GM19463 (cell line): ENCODE results near the gene FLT3LG.
"Not testable (repeated sequence)": the region's sequence is repeated elsewhere in the genome, so short reads cannot be mapped to it uniquely, and the experiment has no call there.

Source experiments
- ATAC-seq: cut with Tn5 transposase; IDR thresholded peaks from one replicate; pipeline ENCODE4 v1.9.1; 2021; ENCODE audit warnings: mild to moderate bottlenecking, moderate library complexity; ENCODE audit not compliant: unreplicated experiment

The FLT3LG gene

DNA sequence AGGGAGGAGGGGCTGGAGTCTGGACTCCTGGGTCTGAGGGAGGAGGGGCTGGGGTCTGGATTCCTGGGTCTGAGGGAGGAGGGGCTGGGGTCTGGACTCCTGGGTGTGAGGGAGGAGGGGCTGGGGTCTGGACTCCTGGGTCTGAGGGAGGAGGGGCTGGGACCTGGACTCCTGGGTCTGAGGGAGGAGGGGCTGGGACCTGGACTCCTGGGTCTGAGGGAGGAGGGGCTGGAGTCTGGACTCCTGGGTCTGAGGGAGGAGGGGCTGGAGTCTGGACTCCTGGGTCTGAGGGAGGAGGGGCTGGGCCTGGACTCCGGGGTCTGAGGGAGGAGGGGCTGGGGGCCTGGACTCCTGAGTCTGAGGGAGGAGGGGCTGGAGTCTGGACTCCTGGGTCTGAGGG is 12.9 kb upstream of the FLT3LG start:
- ATAC-seq, result not testable (repeated sequence)

DNA sequence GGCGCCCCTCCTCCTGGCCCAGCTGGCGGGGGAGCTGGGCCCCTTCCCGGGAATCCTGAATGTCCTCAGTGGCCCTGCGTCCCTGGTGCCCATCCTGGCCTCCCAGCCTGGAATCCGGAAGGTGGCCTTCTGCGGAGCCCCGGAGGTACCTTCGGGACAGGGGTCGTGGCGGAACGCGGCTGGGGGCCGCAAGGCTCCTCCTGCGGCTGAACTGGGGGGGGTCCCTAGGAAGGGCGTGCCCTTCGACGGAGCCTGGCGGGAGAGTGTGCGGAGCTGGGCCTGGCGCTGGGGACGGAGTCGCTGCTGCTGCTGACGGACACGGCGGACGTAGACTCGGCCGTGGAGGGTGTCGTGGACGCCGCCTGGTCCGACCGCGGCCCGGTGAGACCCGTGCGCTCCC is 12.4 kb upstream of the FLT3LG start:
- no peak for ATAC-seq

DNA sequence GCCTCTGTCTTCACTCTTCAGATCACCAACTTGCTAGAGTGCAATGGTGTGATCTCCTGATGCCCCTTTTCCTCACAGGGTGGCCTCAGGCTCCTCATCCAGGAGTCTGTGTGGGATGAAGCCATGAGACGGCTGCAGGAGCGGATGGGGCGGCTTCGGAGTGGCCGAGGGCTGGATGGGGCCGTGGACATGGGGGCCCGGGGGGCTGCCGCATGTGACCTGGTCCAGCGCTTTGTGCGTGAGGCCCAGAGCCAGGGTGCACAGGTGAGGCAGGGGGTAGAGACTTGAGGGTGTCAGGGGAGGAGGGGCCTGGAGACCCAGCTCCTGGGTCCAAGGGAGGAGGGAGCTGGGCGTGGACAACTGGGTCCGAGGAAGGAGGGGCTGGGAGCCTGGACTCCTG is 11.5 kb upstream of the FLT3LG start:
- ATAC-seq, result no peak

DNA sequence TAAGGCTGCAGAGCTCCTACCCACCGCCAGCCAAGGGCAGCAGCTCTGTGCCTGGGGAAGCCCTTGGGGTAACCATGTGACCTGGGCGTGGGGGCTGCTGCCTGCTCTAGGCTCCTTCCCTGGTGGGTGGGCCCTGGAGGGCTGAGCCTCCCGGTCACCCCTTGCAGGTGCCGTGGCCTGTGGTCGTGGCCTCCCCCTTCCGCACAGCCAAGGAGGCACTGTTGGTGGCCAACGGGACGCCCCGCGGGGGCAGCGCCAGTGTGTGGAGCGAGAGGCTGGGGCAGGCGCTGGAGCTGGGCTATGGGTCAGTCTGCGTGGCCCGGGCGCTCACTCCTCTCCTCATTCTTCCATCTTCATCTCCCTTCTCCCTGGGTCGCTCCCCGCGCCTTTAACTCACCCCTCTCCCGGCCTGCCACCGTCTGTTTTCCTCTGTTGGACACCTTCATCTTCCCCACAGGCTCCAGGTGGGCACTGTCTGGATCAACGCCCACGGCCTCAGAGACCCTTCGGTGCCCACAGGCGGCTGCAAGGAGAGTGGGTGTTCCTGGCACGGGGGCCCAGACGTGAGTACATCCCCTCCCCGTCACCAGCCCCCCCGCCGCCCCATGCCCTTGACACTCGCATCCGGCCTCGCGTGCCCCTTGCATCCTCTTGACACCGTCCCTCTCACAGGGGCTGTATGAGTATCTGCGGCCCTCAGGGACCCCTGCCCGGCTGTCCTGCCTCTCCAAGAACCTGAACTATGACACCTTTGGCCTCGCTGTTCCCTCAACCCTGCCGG is 9.9 kb upstream of the FLT3LG start:
- no peak for ATAC-seq

DNA sequence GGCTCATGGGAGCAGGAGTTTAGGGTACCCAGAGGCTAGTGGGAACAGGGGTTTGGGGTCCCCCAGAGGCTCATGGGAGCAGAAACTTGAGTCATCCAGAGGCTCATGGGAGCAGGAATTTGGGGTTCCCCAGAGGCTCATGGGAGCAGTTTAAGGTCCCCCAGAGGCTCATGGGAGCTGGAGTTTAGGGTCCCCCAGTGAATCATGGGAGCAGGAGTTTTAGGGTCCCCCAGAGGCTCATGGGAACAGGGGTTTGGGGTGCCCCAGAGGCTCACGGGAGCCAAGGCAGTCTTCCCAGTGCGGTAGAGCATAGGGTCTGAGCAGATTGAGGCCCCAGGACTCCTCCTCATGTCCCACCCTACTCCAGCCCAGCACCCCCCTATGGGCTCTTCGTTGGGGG is 8.6 kb upstream of the FLT3LG start:
- no peak for ATAC-seq

DNA sequence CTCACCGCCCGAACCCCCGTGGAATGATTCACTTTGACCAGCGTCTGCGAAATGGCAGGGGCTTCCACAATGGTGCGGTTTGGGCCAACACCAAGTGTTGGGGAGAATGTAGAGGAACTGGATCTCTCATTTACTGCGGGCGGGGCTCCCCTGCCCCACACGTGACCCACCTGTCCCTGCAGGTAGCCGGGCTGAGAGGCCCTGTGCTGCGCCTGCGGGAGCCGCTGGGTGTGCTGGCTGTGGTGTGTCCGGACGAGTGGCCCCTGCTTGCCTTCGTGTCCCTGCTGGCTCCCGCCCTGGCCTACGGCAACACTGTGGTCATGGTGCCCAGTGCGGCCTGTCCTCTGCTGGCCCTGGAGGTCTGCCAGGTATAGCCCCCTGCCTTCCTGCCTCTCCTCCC is 5.8 kb upstream of the FLT3LG start:
- no peak for ATAC-seq

DNA sequence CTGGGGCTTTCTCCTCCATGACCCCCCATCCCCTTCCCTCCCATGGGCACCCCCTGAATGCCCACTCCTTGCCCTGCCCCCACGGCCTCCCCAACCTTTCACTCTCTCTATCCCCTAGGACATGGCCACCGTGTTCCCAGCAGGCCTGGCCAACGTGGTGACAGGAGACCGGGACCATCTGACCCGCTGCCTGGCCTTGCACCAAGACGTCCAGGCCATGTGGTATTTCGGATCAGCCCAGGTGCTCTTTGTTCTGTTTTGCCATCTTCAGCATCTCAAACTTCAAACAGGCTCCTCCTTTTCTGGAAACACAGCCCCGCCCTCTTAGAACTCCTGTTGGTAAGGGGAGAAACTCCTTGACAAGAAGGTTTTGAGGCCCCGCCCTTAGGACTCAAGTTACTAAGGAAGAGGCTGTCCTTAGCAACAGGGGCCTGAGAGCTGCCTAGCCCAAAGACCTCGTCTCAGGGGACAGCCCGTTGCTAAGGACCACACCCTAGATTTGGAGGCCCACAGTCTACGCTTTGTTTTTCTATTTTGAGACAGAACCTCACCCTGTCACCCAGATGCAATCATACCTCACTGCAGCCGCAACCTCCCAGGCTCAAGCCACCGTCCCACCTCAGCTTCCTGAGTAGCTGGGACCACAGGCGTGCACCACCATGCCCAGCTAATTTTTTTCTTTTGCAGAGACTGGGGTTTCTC is 5.1 kb upstream of the FLT3LG start:
- no peak for ATAC-seq

DNA sequence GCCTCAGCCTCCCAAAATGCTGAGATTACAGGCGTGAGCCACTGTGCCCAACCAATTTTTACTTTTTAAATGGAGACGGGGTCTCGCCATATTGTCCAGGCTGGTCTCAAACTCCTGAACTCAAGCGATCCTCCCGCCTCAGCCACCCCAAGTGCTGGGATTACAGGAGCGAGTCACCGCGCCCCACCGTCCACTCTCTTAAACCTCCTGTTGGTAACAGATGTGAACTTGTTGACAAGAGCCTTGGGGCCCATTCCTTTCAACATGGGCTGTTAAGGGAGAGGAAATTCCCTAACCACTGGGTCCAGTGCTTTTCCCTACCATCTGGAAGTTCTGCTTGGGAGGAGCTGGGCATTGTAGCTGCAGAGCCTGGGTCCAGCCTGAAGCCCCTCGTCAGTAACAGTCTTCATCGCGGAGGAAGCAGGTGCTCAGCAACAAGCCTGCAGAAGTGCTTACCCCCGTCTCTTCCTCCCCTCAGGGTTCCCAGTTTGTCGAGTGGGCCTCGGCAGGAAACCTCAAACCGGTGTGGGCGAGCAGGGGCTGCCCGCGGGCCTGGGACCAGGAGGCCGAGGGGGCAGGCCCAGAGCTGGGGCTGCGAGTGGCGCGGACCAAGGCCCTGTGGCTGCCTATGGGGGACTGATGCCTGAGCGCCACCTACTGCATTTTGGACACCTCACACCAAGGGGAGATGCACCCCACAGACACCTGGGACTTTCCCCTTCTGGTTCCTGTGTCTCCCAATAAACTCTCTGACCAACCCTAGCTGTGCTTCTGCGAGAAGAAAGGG is 4.0 kb upstream of the FLT3LG start:
- peak; percentile 31 for ATAC-seq

DNA sequence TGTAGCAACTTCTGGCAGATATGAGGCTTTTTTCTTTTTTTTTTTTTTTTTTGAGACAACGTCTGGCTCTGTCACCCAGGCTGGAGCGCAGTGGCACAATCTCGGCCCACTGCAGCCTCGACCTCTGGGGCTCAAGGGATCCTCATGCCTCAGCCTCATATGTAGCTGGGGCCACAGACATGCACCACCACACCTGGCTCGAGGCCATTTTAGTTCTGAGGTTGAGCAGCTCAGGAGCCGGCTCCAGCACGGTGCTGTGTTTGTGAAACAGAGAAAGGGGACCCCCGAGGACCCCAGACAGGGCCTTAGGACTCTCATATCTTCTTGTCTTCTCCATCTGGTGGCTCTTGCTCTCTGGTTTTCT is 3.4 kb upstream of the FLT3LG start:
- ATAC-seq, result no peak

DNA sequence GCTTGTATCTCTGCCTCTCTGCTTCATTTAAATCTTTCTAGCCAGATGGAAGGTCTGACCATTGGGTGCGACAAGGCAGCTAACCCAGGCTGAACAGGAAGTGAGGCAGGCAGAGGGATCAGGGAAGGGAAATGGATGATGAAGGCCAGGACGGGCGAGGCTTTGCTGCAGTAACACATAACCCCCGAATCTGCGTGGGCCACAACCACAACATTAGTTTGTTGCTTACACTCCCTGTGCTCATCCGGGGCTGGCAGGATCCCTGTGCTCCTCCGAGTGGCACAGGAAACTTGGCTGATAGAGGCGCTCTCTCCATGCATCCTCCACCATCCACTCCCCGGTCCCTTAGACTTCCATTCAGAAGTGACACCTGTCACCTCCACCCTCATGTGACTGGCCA is 1.1 kb upstream of the FLT3LG start:
- no peak for ATAC-seq

DNA sequence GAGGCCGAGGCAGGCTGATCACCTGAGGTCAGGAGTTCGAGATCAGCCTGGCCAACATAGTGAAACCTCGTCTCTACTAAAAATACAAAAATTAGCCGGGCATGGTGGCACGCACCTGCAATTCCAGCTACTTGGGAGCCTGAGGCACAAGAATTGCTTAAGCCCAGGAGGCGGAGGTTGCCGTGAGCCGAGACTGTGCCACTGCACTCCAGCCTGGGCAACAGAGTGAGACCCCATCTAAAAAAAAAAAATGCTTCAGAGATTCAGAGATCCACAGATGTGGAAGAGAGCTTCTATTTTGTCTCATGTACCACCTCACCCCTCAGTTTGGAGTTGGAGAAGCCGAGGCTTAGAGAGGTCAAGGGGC is 531 bp upstream of the FLT3LG start:
- not testable (repeated sequence) for ATAC-seq

DNA sequence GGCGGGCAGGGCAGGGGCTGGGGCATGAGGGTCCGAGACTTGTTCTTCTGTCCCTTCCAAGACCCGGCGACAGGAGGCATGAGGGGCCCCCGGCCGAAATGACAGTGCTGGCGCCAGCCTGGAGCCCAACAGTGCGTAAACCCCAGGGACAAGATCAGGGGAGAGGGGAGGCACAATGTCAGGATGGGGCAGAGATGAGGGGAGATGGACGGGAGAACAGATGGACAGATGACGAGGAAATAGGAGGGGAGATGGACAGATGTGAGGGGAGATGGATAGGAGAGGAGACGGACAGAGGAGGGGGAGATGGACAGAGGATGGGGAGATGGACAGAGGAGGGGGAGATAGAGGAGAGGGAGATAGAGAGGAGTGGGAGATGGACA is 518 bp downstream of the FLT3LG start:
- ATAC-seq, result no peak

DNA sequence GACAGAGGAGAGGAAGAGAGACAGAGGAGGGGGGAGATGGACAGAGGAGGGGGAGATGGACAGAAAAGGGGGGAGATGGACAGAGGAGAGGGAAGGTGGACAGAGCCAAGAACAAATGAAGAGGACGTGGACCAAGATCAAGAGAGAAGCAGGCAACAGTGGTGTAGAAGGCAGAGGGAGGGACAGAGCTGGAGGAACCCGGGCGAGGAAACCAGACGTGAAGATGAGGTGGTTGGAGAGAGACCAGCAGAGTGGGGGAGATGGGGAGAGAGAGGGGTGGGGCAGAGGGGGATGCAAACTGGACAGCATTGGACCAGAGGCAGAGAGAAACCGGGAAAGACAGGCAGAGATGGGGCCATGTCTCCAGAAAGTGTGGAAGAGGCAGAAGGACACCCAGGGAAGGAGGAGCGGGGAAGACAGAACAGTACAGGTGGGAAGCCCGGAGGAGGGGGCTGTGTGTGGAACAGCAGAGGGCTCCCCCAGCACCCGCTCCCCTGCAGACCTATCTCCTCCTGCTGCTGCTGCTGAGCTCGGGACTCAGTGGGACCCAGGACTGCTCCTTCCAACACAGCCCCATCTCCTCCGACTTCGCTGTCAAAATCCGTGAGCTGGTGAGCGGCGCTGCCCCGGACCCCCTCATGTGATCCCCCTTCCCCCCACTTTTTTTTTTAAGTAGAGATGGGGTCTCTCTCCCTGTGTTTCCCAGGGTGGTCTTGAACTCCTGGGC is 1.3 kb downstream of the FLT3LG start:
- ATAC-seq, result no peak

DNA sequence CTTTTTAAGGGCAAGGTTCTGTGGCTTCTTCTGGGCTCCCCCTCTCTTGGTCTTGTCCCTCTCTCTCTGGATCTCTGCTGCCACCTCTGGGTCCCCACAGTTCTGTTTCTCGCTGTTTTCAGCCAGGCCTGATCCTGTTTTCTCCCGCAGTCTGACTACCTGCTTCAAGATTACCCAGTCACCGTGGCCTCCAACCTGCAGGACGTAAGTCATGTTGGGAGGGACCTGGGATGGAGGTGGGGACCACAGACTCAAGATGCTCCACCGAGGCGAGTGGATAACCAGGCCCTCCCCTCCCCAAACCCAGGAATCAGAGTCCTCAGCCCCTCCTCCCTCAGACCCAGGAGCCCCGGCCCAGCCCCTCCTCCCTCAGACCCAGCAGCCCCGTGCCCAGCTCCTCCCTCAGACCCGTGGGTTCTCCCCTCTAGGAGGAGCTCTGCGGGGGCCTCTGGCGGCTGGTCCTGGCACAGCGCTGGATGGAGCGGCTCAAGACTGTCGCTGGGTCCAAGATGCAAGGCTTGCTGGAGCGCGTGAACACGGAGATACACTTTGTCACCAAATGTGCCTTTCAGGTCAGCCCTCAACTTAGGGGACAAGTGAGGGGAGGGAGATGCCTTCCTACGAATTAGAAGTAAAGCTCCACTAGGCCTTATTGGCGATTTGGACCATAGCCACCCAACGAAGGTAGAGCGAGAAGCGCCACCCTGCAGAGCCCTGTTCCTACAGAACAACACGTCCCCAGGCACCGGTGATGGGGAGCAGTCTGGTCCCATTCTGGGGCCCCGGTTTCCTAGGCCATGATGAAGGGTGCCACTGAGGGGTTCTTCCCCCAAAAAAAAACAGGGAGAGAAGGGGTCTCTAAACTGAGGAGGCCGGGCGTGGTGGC is 2.2 kb downstream of the FLT3LG start:
- ATAC-seq, result no peak

DNA sequence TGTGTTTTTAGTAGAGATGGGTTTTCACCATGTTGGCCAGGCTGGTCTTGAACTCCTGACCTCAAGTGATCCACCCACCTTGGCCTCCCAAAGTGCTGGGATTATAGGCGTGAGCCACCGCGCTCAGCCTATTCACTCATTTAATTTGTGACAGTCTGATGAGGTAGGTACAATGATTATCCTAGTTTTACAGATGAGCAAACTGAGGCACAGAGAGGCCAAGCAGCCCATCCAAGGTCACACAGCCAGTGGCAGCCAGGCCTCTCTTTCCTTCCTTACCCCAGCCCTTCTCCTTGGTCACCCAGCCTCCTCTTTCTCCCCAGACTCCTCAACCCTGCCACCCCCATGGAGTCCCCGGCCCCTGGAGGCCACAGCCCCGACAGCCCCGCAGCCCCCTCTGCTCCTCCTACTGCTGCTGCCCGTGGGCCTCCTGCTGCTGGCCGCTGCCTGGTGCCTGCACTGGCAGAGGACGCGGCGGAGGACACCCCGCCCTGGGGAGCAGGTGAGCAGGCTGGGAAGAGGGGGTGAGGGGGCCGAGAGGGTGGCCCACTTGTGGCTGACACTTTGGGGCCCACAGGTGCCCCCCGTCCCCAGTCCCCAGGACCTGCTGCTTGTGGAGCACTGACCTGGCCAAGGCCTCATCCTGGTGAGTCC is 6.1 kb downstream of the FLT3LG start:
- ATAC-seq, result no peak

DNA sequence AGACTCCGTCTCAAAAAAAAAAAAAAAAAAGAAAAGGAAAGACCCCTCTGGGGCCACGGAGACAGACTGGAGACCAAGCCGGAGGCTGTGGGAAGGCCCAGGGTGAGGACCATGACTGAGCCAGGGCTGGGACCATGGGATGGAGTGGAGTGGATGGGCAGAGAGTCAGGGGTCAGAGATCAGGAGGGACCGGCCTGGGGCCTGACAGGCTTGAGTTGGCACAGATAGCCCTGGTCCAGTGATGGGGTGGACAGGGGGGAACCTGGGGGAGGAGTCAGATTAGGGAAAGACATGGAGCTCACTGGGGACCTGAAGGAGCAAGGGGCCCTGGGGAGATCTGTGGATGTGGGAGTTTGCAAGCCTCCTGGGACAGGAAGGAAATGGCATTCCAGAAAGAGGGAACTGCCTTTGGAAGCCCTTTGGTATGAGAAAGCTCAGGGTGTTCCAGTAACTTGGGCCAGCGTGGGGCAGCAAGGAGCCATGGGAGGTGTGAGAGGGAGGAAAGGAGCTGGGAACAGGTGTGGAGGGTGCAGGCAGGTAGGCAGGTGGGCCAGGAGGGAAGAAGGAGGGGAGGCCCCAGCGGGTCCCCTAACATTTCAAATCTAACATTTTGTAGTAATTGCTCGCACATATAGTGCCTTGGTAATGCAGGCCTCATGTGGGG is 7.1 kb downstream of the FLT3LG start:
- ATAC-seq, result no peak

DNA sequence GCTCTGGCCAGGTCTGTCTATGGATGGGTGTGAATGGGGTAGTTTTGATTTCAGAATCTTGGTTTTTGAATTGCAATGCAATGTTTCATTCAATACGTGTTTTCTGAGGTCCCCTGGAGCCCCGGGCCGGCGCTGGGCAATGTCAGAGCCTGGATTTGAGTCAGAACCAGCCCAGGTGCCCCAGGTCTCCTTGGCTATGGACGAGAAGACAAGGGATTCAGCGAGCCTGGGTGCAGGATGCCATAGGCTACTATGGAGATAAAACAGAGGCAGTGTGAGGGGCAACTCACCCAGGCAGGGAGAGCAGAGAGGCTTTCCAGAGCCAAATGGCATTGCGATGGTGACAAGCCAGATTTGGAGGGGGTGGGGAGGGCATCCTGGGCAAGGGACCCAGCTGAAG is 12.2 kb downstream of the FLT3LG start:
- ATAC-seq, result no peak

DNA sequence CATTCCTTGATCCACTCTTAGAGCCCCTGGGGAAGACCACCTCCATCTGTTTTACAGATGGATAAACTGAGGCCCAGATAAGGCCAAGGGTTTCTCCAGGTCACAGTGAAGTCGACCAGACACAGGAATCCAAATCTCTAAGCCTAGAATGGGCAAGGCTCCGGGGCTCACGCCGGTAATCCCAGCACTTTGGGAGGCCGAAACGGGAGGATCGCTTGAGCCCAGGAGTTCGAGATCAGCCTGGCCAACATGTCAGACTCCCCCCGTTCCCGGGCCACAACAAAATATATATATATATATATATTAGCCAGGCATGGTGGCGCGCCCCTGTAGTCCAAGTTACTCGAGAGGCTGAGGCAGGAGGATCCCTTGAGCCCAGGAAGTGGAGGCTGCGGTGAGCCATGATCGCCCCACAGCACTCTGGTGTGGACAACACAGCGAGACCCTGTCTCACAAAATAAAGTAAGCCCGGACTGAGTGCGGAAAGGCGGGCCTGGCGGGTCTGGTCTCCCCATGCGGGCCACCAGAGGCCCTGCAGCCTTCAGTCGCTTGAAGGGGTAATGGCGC is 12.8 kb downstream of the FLT3LG start:
- ATAC-seq, result no peak
